ENCODE measurements around the gene DENND5A.
"Not testable (repeated sequence)": the region's sequence is repeated elsewhere in the genome, so short reads cannot be mapped to it uniquely, and the experiment has no call there.

DENND5A gene

GRCh38 chr11:9172389-9172788, 92.8 kb downstream of the DENND5A start:
- DNase-seq: no peak

- no peak for DNase-seq
Measured at GRCh38 chr11:9170450-9170849, 94.7 kb downstream of the DENND5A start.

GRCh38 chr11:9169595-9170295, 95.4 kb downstream of the DENND5A start:
- no peak for DNase-seq

- DNase-seq: not testable (repeated sequence)
Measured at GRCh38 chr11:9161991-9162390, 103.2 kb downstream of the DENND5A start.

GRCh38 chr11:9160166-9160565, 105.0 kb downstream of the DENND5A start:
- DNase-seq: no peak

- no peak for DNase-seq
Measured at GRCh38 chr11:9158898-9159391, 106.2 kb downstream of the DENND5A start.

- DNase-seq: no peak
Measured at GRCh38 chr11:9155930-9156329, 109.2 kb downstream of the DENND5A start.

- no peak for DNase-seq
Measured at GRCh38 chr11:9153651-9154050, 111.5 kb downstream of the DENND5A start.

- no peak for DNase-seq
Measured at GRCh38 chr11:9151631-9152030, 113.5 kb downstream of the DENND5A start.

- DNase-seq: no peak
Measured at GRCh38 chr11:9150926-9151325, 114.2 kb downstream of the DENND5A start.

- DNase-seq: no peak
Measured at GRCh38 chr11:9150501-9150900, 114.6 kb downstream of the DENND5A start.

- no peak for DNase-seq
Measured at GRCh38 chr11:9148727-9149126, 116.4 kb downstream of the DENND5A start.

- DNase-seq: no peak
Measured at GRCh38 chr11:9148035-9148434, 117.1 kb downstream of the DENND5A start.

GRCh38 chr11:9146477-9146876, 118.7 kb downstream of the DENND5A start:
- DNase-seq: no peak

- no peak for DNase-seq
Measured at GRCh38 chr11:9145283-9145682, 119.9 kb downstream of the DENND5A start.

GRCh38 chr11:9144828-9145227, 120.3 kb downstream of the DENND5A start:
- DNase-seq: peak in 1 of 2 experiments; percentile 61

- no peak for DNase-seq
Measured at GRCh38 chr11:9143721-9144120, 121.4 kb downstream of the DENND5A start.

GRCh38 chr11:9142732-9143131, 122.4 kb downstream of the DENND5A start:
- DNase-seq: peak in 1 of 2 experiments; percentile 28

- no peak for DNase-seq
Measured at GRCh38 chr11:9141186-9141585, 124.0 kb downstream of the DENND5A start.

- DNase-seq: no peak
Measured at GRCh38 chr11:9139628-9140357, 125.4 kb downstream of the DENND5A start.

- peak in 1 of 2 experiments; percentile 5 for DNase-seq
Measured at GRCh38 chr11:9138612-9139579, 126.3 kb downstream of the DENND5A start.

GRCh38 chr11:9138133-9138453, 127.1 kb downstream of the DENND5A start:
- DNase-seq: no peak

All from cerebellar nuclear complex (tissue), 1 donor.